HepG2 (cell line): ENCODE data around the gene ATP8B2. TPM values are rescaled to one million over a fixed set of nuclear protein-coding genes. Genes with fewer than 3 reads are reported as not detected.

Experiments
- CERS6 ChIP-seq: sonication (generic); formaldehyde crosslinking; IDR thresholded peaks from 2 replicates; pipeline ENCODE4 v1.5.0; 2020; ENCODE audit warnings: missing genetic modification reagents
- FOXA1 ChIP-seq, 2 experiments: fragments of 450-650 bp in 1 of 2; sonication (generic) in 1 of 2; formaldehyde crosslinking in 1 of 2; IDR thresholded peaks; 2 replicates each; pipeline versions ENCODE4 v1.4.0 to v1.6.1; 2016 to 2020; ENCODE audit warnings: missing genetic modification reagents in 1 of 2
- HDAC2 ChIP-seq: sonication (generic); formaldehyde crosslinking; IDR thresholded peaks from 2 replicates; pipeline ENCODE4 v1.4.0; 2020; ENCODE audit warnings: missing genetic modification reagents
- HNF4G ChIP-seq, 2 experiments: sonication (generic) in 1 of 2; formaldehyde crosslinking in 1 of 2; IDR thresholded peaks; 2 replicates each; pipeline versions ENCODE4 v1.4.0 to v1.6.1; 2011 to 2020; ENCODE audit warnings: borderline replicate concordance in 2 of 2, low read depth in 2 of 2, mild to moderate bottlenecking in 2 of 2, low read length in 1 of 2, missing genetic modification reagents in 1 of 2, moderate library complexity in 1 of 2
- NCOA2 ChIP-seq: sonication (generic); formaldehyde crosslinking; IDR thresholded peaks from 2 replicates; pipeline ENCODE4 v1.8.0; 2022; ENCODE audit warnings: inconsistent platforms
- PCBP1 ChIP-seq: fragments of 200-400 bp; formaldehyde crosslinking; IDR thresholded peaks from 2 replicates; pipeline ENCODE4 v1.6.1; 2017; ENCODE audit warnings: mild to moderate bottlenecking, low read depth, low read length, borderline replicate concordance
- RNF219 ChIP-seq: sonication (generic); formaldehyde crosslinking; IDR thresholded peaks from 2 replicates; pipeline ENCODE4 v1.5.0; 2020; ENCODE audit warnings: mild to moderate bottlenecking, missing genetic modification reagents
- SALL1 ChIP-seq: sonication (generic); formaldehyde crosslinking; IDR thresholded peaks from 2 replicates; pipeline ENCODE4 v1.8.0; 2022; ENCODE audit warnings: mild to moderate bottlenecking, missing genetic modification reagents
- THRA ChIP-seq: sonication (generic); formaldehyde crosslinking; IDR thresholded peaks from 2 replicates; pipeline ENCODE4 v1.4.0; 2020; ENCODE audit warnings: missing genetic modification reagents, borderline replicate concordance
- YEATS4 ChIP-seq: sonication (generic); formaldehyde crosslinking; IDR thresholded peaks from 2 replicates; pipeline ENCODE4 v1.4.0; 2020; ENCODE audit warnings: missing genetic modification reagents, borderline replicate concordance
- ZNF280D ChIP-seq: sonication (generic); formaldehyde crosslinking; IDR thresholded peaks from 2 replicates; pipeline ENCODE4 v1.5.1; 2020; ENCODE audit warnings: mild to moderate bottlenecking, missing genetic modification reagents
- ZNF292 ChIP-seq: sonication (generic); formaldehyde crosslinking; IDR thresholded peaks from 2 replicates; pipeline ENCODE4 v1.8.1; 2022; ENCODE audit warnings: mild to moderate bottlenecking, low read depth, missing genetic modification reagents, borderline replicate concordance
- ZNF609 ChIP-seq: sonication (generic); formaldehyde crosslinking; IDR thresholded peaks from 2 replicates; pipeline ENCODE4 v1.4.0; 2020; ENCODE audit warnings: mild to moderate bottlenecking, missing genetic modification reagents, borderline replicate concordance
- polyA plus RNA-seq, 8 experiments: library from polyadenylated mRNA; depleted of rRNA in 3 of 8; stranded (reverse) in 7 of 8; unstranded in 1 of 8; fragments of >200 nt; fragmentation: Illumina TruSeq in 4 of 8; extraction: Trizol in 4 of 8; gene quantifications; 2 replicates each; pipeline versions ENCODE4 v1.2.1 to v1.2.3, GENCODE V29; 2011 to 2016; ENCODE audit warnings: low read depth in 4 of 8, missing spikeins in 1 of 8, mixed read lengths in 1 of 8; ENCODE audit not compliant: insufficient read depth in 1 of 8
- total RNA-seq, 5 experiments: library from RNA; depleted of rRNA; stranded (reverse); fragments of >200 nt; fragmentation: Illumina TruSeq; extraction: Trizol; gene quantifications; 2 replicates each; pipeline ENCODE4 v1.2.3, GENCODE V29; 2016; ENCODE audit warnings: low read depth in 1 of 5

ATP8B2 gene
- total and polyA plus RNA-seq, 2 of the 13 experiments (the other 11 are each of a cell fraction or from before 2014, with no cell fraction given): 20.4 to 39.3 TPM

GRCh38 chr1:154351363-154352068, 26.2 kb downstream of the ATP8B2 start (continued):
- no peak for TF ChIP-seq CERS6 (CRISPR knock-in tag)
- 0 out of 2 replicates have a peak, but pooled peaks have one; percentile 19 for TF ChIP-seq ZNF609 (CRISPR knock-in tag)
- 0 out of 2 replicates have a peak, but pooled peaks have one; percentile 31 for TF ChIP-seq RNF219 (CRISPR knock-in tag)
- TF ChIP-seq ZNF292 (CRISPR knock-in tag): peak; percentile 37; the same call in 1 of the 2 replicates
- peak; percentile 57 for TF ChIP-seq SALL1 (CRISPR knock-in tag)
- TF ChIP-seq HDAC2 (CRISPR knock-in tag): peak; percentile 42; the same call in 1 of the 2 replicates
- TF ChIP-seq FOXA1 (IDR thresholded peaks at IDR 0.05): 0 out of 2 replicates have a peak, but pooled peaks have one; percentile 16
- peak; percentile 92 for TF ChIP-seq FOXA1 (CRISPR knock-in tag; IDR thresholded peaks at IDR 0.05)
- peak; percentile 55; the same call in 1 of the 2 replicates for TF ChIP-seq ZNF280D (CRISPR knock-in tag)
- no peak; the same call in 1 of the 2 replicates for TF ChIP-seq THRA
- TF ChIP-seq YEATS4 (CRISPR knock-in tag): 0 out of 2 replicates have a peak, but pooled peaks have one; percentile 13
- TF ChIP-seq PCBP1: no peak
- TF ChIP-seq HNF4G (IDR thresholded peaks at IDR 0.05; ENCODE audit: borderline replicate concordance, low read depth, low read length): no peak; the same call in 1 of the 2 replicates
- TF ChIP-seq HNF4G (CRISPR knock-in tag; IDR thresholded peaks at IDR 0.05; ENCODE audit: borderline replicate concordance, low read depth): peak; percentile 60; the same call in 1 of the 2 replicates
- TF ChIP-seq NCOA2 (CRISPR knock-in tag): peak; percentile 29; the same call in 1 of the 2 replicates
